Naive thymus-derived CD4-positive, alpha-beta T cell (primary cell): ENCODE results near the gene ANKMY2. TPM values are rescaled to one million over a fixed set of nuclear protein-coding genes. Genes with fewer than 3 reads are reported as not detected.
"Not testable (repeated sequence)": the region's sequence is repeated elsewhere in the genome, so short reads cannot be mapped to it uniquely, and the experiment has no call there.

Experiments
- ATAC-seq: fragments of 150-1000 bp; cut with Tn5 transposase; 2 replicates; pipeline ENCODE4 v1.10.0; 2021; ENCODE audit warnings: mild to moderate bottlenecking, moderate library complexity
- CTCF ChIA-PET: fragments of 350-600 bp; sonication (Branson Sonifier 250); formaldehyde crosslinking; loops from one replicate; lab custom pipeline; 2021; ENCODE audit warnings: antibody characterized with exemption; lab: Charles Lee
- POLR2A ChIA-PET: fragments of 350-600 bp; sonication (Branson Sonifier 250); formaldehyde crosslinking; loops from one replicate; lab custom pipeline; 2021; ENCODE audit warnings: antibody characterized with exemption, inconsistent platforms; lab: Charles Lee
- DNase-seq, 9 donors: peaks; one replicate each; pipeline versions ENCODE4 v3.0.0 to v3.0.0-alpha.2; 2020 to 2022; ENCODE audit warnings: mixed read lengths in 1 of 9
- H3K27ac ChIP-seq: one replicate; pipeline ENCODE4 v1.7.0; 2013; ENCODE audit warnings: mild to moderate bottlenecking, low read depth, low read length, moderate library complexity
- H3K27me3 ChIP-seq, 2 donors: one replicate each; pipeline ENCODE4 v1.7.0; 2013; ENCODE audit warnings: low read length in 2 of 2, mild to moderate bottlenecking in 2 of 2, moderate library complexity in 2 of 2; ENCODE audit not compliant: control insufficient read depth in 2 of 2, insufficient read depth in 2 of 2
- H3K36me3 ChIP-seq, 3 experiments: 1 replicate in 2 of 3; 2 replicates in 1 of 3; pipeline ENCODE4 v1.7.0; 2013; ENCODE audit warnings: low read length in 3 of 3, mild to moderate bottlenecking in 3 of 3, moderate library complexity in 1 of 3; ENCODE audit not compliant: insufficient read depth in 3 of 3, control insufficient read depth in 2 of 3
- H3K4me1 ChIP-seq, 2 donors: one replicate each; pipeline ENCODE4 v1.7.0; 2013; ENCODE audit warnings: low read length in 2 of 2, mild to moderate bottlenecking in 2 of 2, moderate library complexity in 1 of 2; ENCODE audit not compliant: control insufficient read depth in 2 of 2, insufficient read depth in 2 of 2
- H3K4me3 ChIP-seq: 2 replicates; pipeline ENCODE4 v1.7.0; 2013; ENCODE audit warnings: mild to moderate bottlenecking, low read length
- H3K9me3 ChIP-seq, 3 experiments: 1 replicate in 2 of 3; 2 replicates in 1 of 3; pipeline ENCODE4 v1.7.0; 2013; ENCODE audit warnings: low read length in 3 of 3; ENCODE audit not compliant: control insufficient read depth in 2 of 3
- H3K27ac Mint-ChIP-seq, 9 donors: one replicate each; pipeline ENCODE4 v1.8.0; 2020 to 2022; ENCODE audit warnings: mixed read lengths in 9 of 9, mild to moderate bottlenecking in 8 of 9, moderate library complexity in 5 of 9, inconsistent platforms in 2 of 9
- H3K27me3 Mint-ChIP-seq, 5 donors: one replicate each; pipeline ENCODE4 v1.8.0; 2021 to 2022; ENCODE audit warnings: mixed read lengths in 5 of 5, mild to moderate bottlenecking in 1 of 5
- H3K36me3 Mint-ChIP-seq, 5 donors: one replicate each; pipeline ENCODE4 v1.8.0; 2020 to 2022; ENCODE audit warnings: mixed read lengths in 5 of 5, mild to moderate bottlenecking in 3 of 5, inconsistent platforms in 1 of 5
- H3K4me1 Mint-ChIP-seq, 7 donors: one replicate each; pipeline ENCODE4 v1.8.0; 2020 to 2022; ENCODE audit warnings: mixed read lengths in 7 of 7, mild to moderate bottlenecking in 3 of 7, inconsistent platforms in 1 of 7
- H3K4me3 Mint-ChIP-seq, 10 donors: one replicate each; pipeline ENCODE4 v1.8.0; 2020 to 2022; ENCODE audit warnings: mild to moderate bottlenecking in 10 of 10, mixed read lengths in 10 of 10, moderate library complexity in 6 of 10, inconsistent platforms in 2 of 10
- H3K9me3 Mint-ChIP-seq, 11 donors: one replicate each; pipeline ENCODE4 v1.8.0; 2020 to 2022; ENCODE audit warnings: mixed read lengths in 11 of 11, mild to moderate bottlenecking in 4 of 11, inconsistent platforms in 1 of 11, moderate library complexity in 1 of 11
- intact Hi-C, 2 donors: fragments of 100-400 bp; cut with micrococcal nuclease; formaldehyde crosslinking; loops; one replicate each; pipeline ENCODE4 v1.15.1; 2023
- polyA plus RNA-seq, 2 donors: library from polyadenylated mRNA; unstranded; fragments of 300-500 nt; fragmentation: Illumina TruSeq; gene quantifications; one replicate each; pipeline ENCODE4 v1.2.3, GENCODE V29; 2021
- total RNA-seq, 6 experiments: library from RNA in 5 of 6; stranded (reverse) in 5 of 6; gene quantifications; 1 replicate in 5 of 6; 2 replicates in 1 of 6; pipeline ENCODE4 v1.2.3 and lab custom pipeline; 2021 to 2026

The ANKMY2 gene
- total and polyA plus RNA-seq, 7 experiments from 2014 or later = 6.3 to 16.4 (median 11.8) TPM

GRCh38 chr7:16661924-16662323, 16.4 kb upstream of the ANKMY2 start:
- ATAC-seq (no peak), DNase-seq (no peak)
- intact Hi-C loops = loop anchor here in 1 of 2 donors (2.0 kb wide), 1 partner anchor 15 kb away; no protein-coding TSS in a partner anchor
- Mint-ChIP-seq H3K36me3 (peaks cover 0 to 24% (median 18%) of the 10 kb centered on the region in 5 donors), H3K27ac (no peak overlapping the region), H3K9me3 (no peaks in the 10 kb centered on the region), H3K4me1 (peaks cover 15 to 49% (median 37%) of the 10 kb centered on the region in 7 donors), H3K4me3 (no peak overlapping the region), H3K27me3 (no peaks in the 10 kb centered on the region)
- no peaks in the 10 kb centered on the region for H3K27me3 ChIP-seq
- H3K4me1 ChIP-seq = no peaks in the 10 kb centered on the region
- H3K9me3 ChIP-seq = no peaks in the 10 kb centered on the region
- H3K27ac ChIP-seq = no peak overlapping the region
- ChIA-PET CTCF (no interaction called here), POLR2A (no interaction called here)
- H3K36me3 ChIP-seq = peaks cover 0 to 9% (median 0%) of the 10 kb centered on the region in 3 experiments
- H3K4me3 ChIP-seq = no peak overlapping the region

- POLR2A ChIA-PET = interaction anchor here (0.6 kb wide), 1 partner anchor 13 kb away, joined by 5 read pairs; no protein-coding TSS in a partner anchor
Observed at GRCh38 chr7:16660702-16661464, 15.3 kb upstream of the ANKMY2 start.

DNA sequence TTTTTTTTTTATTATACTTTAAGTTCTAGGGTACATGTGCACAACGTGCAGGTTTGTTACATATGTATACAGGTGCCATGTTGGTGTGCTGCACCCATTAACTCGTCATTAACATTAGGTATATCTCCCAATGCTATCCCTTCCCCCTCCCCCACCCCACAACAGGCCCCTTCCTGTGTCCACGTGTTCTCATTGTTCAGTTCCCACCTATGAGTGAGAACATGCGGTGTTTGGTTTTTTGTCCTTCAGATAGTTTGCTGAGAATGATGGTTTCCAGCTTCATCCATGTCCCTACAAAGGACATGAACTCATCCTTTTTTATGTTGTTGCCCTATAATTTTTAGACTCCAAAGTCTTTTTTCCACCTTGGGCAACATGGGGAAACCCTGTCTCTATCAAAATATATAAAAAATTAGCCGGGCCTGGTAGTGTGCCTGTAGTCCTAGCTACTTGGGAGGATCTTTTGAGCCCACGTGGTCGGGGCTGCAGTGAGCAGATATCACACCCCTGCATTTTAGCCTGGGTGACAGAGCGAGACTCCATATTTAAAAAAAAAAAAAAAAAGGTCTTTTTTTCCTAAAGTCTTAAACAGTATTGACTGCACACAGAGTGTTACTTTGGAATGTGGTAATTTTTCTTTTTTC, 14.4 kb upstream of the ANKMY2 start:
- intact Hi-C loops = loop anchor here in 1 of 2 donors (2.0 kb wide), 1 partner anchor 17 kb away; no protein-coding TSS in a partner anchor
- Mint-ChIP-seq H3K36me3 (peaks cover 0 to 26% (median 16%) of the 10 kb centered on the region in 5 donors), H3K4me1 (peaks cover 16 to 62% (median 50%) of the 10 kb centered on the region in 7 donors)
- H3K4me1 ChIP-seq, H3K4me3 ChIP-seq, H3K27me3 Mint-ChIP-seq, ATAC-seq, H3K9me3 ChIP-seq, H3K27ac Mint-ChIP-seq, H3K4me3 Mint-ChIP-seq, H3K36me3 ChIP-seq, CTCF ChIA-PET, H3K27me3 ChIP-seq, H3K27ac ChIP-seq, DNase-seq, H3K9me3 Mint-ChIP-seq: not testable (repeated sequence)
- POLR2A ChIA-PET = interaction anchor here (0.6 kb wide), 1 partner anchor 12 kb away, joined by 5 read pairs; no protein-coding TSS in a partner anchor

More at GRCh38 chr7:16660702-16661464, 15.3 kb upstream of the ANKMY2 start:
- H3K4me3 Mint-ChIP-seq = peak overlapping the region in 1 of 10 donors; percentile 19
- H3K27ac Mint-ChIP-seq = no peak overlapping the region
- H3K4me1 Mint-ChIP-seq = peaks cover 15 to 58% (median 44%) of the 10 kb centered on the region in 7 donors
- Histone ChIP-seq H3K4me3 (no peak overlapping the region), H3K36me3 (peaks cover 0 to 5% (median 0%) of the 10 kb centered on the region in 3 experiments), H3K4me1 (no peaks in the 10 kb centered on the region), H3K9me3 (no peaks in the 10 kb centered on the region), H3K27ac (no peak overlapping the region), H3K27me3 (no peaks in the 10 kb centered on the region)
- no peaks in the 10 kb centered on the region for H3K27me3 Mint-ChIP-seq
- peaks cover 0 to 29% (median 18%) of the 10 kb centered on the region in 5 donors for H3K36me3 Mint-ChIP-seq
- DNase-seq (no peak), ATAC-seq (peak; percentile 59)
- H3K9me3 Mint-ChIP-seq = no peaks in the 10 kb centered on the region
- CTCF ChIA-PET = no interaction called here
- intact Hi-C loops = loop anchor here in 1 of 2 donors (2.0 kb wide), 1 partner anchor 16 kb away; no protein-coding TSS in a partner anchor

DNA sequence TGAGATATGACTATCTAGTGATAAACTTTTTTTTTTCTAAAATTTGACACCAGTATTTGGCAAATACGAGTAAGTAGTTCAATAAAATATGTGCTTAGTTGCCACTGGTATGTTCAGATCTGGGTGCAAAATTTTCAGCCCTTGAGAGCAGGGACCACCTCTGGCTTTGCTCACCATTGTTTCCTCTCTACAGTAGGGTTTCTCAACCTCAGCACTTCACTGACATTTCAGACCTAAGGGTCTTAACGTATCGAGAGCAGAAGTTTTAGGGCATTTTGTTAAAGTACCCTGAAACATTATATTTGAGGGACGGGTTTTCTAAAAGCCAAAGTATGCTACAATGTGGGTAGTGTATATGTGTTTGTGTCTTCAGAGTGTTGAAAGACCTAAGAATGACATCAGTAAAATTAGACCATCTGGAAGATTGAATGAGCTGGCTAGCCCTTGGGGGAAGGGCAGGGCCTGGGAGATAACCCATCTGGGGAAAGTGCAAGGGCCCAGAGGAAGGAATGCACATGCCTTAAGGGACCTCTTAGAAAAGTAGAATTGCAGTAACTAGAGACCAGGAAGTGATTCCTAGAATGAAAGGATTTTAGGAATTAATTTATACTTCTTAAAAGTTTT, 12.2 kb upstream of the ANKMY2 start:
- no peaks in the 10 kb centered on the region for H3K27me3 Mint-ChIP-seq
- POLR2A ChIA-PET = interaction anchor here (2.9 kb wide), 1 partner anchor 12 kb away, joined by 13 read pairs; the partner anchor contains the start of genes ANKMY2 and BZW2
- peaks cover 0 to 25% (median 15%) of the 10 kb centered on the region in 5 donors for H3K36me3 Mint-ChIP-seq
- no peak overlapping the region for H3K27ac ChIP-seq
- peak overlapping the region in 2 of 10 donors; percentile 1 to 56 for H3K4me3 Mint-ChIP-seq
- intact Hi-C loops = no loop called here
- H3K4me1 ChIP-seq = no peaks in the 10 kb centered on the region
- DNase-seq (no peak), ATAC-seq (no peak)
- no peaks in the 10 kb centered on the region for H3K9me3 ChIP-seq
- CTCF ChIA-PET = no interaction called here
- no peaks in the 10 kb centered on the region for H3K36me3 ChIP-seq
- peaks cover 21 to 68% (median 53%) of the 10 kb centered on the region in 7 donors for H3K4me1 Mint-ChIP-seq
- no peaks in the 10 kb centered on the region for H3K9me3 Mint-ChIP-seq
- no peak overlapping the region for H3K27ac Mint-ChIP-seq
- no peak overlapping the region for H3K4me3 ChIP-seq
- H3K27me3 ChIP-seq = no peaks in the 10 kb centered on the region

DNA sequence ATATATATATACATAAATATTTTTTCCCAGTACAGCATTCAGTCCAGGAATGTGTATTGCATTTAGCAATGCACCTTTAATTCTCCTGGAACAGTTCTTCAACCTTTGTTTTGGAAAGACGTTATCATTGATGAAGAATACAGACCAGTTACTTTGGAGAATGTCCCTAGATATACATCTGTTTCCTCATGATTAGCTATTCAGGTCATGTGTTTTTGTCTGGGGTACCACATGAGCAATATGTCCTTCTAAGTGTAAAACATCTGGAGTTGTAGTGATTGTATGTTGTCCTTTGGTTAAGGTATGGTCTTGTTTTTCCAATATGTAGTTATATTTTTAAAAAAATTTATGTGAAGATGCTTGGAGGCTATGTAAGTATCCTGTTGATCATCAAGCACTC, 10.6 kb upstream of the ANKMY2 start:
- Histone ChIP-seq H3K36me3 (no peaks in the 10 kb centered on the region), H3K27ac (no peak overlapping the region), H3K4me1 (peaks cover 5 to 8% of the 10 kb centered on the region in 2 donors), H3K9me3 (no peaks in the 10 kb centered on the region), H3K27me3 (no peaks in the 10 kb centered on the region), H3K4me3 (no peak overlapping the region)
- Mint-ChIP-seq H3K36me3 (peaks cover 0 to 20% (median 15%) of the 10 kb centered on the region in 5 donors), H3K27me3 (no peaks in the 10 kb centered on the region), H3K27ac (no peak overlapping the region), H3K4me1 (peaks cover 23 to 70% (median 55%) of the 10 kb centered on the region in 7 donors), H3K9me3 (no peaks in the 10 kb centered on the region), H3K4me3 (no peak overlapping the region)
- DNase-seq (no peak), ATAC-seq (no peak)
- ChIA-PET CTCF (interaction anchor here (0.6 kb wide), 1 partner anchor 35 kb away, joined by 4 read pairs; no protein-coding TSS in a partner anchor), POLR2A (interaction anchor here (2.9 kb wide), 1 partner anchor 10 kb away, joined by 13 read pairs; the partner anchor contains the start of genes ANKMY2 and BZW2)
- intact Hi-C loops = no loop called here

- Mint-ChIP-seq H3K27me3 (no peaks in the 10 kb centered on the region), H3K4me1 (peaks cover 22 to 70% (median 56%) of the 10 kb centered on the region in 7 donors), H3K9me3 (no peaks in the 10 kb centered on the region), H3K27ac (no peak overlapping the region), H3K4me3 (no peak overlapping the region), H3K36me3 (peaks cover 0 to 19% (median 15%) of the 10 kb centered on the region in 5 donors)
- ChIA-PET CTCF (interaction anchor here (0.6 kb wide), 1 partner anchor 23 kb away, joined by 6 read pairs; no protein-coding TSS in a partner anchor), POLR2A (interaction anchor here (2.9 kb wide), 1 partner anchor 9 kb away, joined by 13 read pairs; the partner anchor contains the start of genes ANKMY2 and BZW2)
- intact Hi-C loops = loop anchor here in 1 of 2 donors (1.0 kb wide), 1 partner anchor 9 kb away; the partner anchor contains the start of gene BZW2
- H3K4me1 ChIP-seq = peaks cover 7 to 9% of the 10 kb centered on the region in 2 donors
- no peaks in the 10 kb centered on the region for H3K9me3 ChIP-seq
- no peak overlapping the region for H3K4me3 ChIP-seq
- DNase-seq (no peak), ATAC-seq (no peak)
- H3K27ac ChIP-seq = no peak overlapping the region
- no peaks in the 10 kb centered on the region for H3K27me3 ChIP-seq
- H3K36me3 ChIP-seq = no peaks in the 10 kb centered on the region
Observed at GRCh38 chr7:16655394-16655793, 9.8 kb upstream of the ANKMY2 start.
